ENCODE data around the gene RPRD1B.

RPRD1B gene

GRCh38 chr20:38033330-38034107 lies at the start of gene RPRD1B, which contains the start of gene TTI1:
Gene RPRD1B, plus strand, starts transcription at chr20:38033746. Its CDS starts 202 bp downstream, at chr20:38033948.
Gene TTI1, minus strand, starts transcription at chr20:38033456. Its CDS starts 19,640 bp downstream, at chr20:38013816.
- DNase-seq (ENCODE audit: low spot score), result peak; percentile 89

- DNase-seq (ENCODE audit: low spot score), result peak; percentile 46
These were observed 49.3 kb upstream of the RPRD1B start for GRCh38 chr20:37984018-37984785.

GRCh38 chr20:37986044-37986858 lies 47.3 kb upstream of the RPRD1B start:
- no peak for DNase-seq (ENCODE audit: low spot score)

GRCh38 chr20:37986873-37987601 lies 46.5 kb upstream of the RPRD1B start:
- no peak for DNase-seq (ENCODE audit: low spot score)

GRCh38 chr20:37987602-37988290 lies 45.8 kb upstream of the RPRD1B start:
- DNase-seq (ENCODE audit: low spot score), result no peak

- no peak for DNase-seq (ENCODE audit: low spot score)
These were observed 45.1 kb upstream of the RPRD1B start for GRCh38 chr20:37988306-37988954.

DNA sequence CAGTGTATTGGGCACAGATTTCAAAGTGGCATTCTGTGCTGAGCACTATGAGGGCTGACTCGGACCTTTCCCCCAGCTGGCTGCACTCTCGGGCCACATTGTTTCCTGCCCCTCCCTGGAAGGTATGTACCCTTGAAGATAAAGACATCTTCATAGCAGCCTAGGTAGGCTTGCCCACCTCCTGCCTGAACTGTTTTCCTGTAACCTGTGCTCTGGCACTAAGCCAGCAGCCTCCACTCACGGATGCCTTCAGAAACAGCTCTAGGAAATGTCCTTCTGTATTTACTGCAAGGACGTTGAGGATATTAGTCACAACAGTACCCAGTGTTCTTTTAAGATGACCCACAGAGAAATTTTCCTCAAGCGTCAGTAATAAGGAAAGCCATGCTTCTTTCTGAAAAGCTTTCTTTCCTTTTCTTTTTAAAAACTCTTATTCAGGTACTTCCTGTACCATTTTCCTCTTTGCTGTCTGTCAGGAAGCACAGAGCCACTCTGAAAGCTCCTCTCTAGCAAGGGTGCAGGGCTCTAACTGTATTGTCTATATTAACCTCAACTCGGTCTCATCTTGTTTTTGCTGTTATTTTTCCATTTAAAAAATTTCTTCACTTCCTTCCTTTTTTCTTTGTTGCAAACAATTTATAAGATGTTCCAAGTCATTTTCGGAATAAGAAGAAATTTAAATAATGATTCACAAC lies 43.8 kb upstream of the RPRD1B start:
- DNase-seq (ENCODE audit: low spot score), result no peak

DNA sequence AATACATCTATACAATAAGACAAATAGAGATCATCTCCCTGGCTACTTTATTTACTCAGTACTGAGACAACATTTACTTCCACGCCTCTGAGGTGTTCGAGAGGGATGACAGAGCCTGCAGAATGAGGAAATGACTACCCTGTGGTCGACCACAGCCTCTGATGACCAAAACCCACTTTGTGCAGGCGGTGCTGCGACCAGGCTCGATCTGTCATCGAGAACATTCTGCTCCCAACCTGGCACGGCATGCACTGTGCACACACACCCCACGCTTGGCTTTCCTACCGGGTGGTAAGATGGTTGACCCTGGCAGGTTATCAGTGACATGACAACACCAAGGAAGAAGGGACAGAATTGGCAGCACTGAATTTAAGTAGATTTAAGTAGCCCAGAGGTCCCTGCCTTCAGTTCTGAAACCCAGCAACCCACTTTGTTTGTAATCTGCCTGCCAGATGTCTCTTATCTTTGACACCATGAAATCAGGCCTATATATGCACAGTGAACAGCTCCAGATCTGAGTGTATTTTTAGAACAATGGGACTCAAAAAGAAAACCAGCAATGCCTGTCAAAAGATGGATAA lies 42.9 kb upstream of the RPRD1B start:
- no peak for DNase-seq (ENCODE audit: low spot score)

GRCh38 chr20:37991157-37991866 lies 42.2 kb upstream of the RPRD1B start:
- DNase-seq (ENCODE audit: low spot score), result no peak

- no peak for DNase-seq (ENCODE audit: low spot score)
These were observed 41.6 kb upstream of the RPRD1B start for GRCh38 chr20:37991908-37992307.

DNA sequence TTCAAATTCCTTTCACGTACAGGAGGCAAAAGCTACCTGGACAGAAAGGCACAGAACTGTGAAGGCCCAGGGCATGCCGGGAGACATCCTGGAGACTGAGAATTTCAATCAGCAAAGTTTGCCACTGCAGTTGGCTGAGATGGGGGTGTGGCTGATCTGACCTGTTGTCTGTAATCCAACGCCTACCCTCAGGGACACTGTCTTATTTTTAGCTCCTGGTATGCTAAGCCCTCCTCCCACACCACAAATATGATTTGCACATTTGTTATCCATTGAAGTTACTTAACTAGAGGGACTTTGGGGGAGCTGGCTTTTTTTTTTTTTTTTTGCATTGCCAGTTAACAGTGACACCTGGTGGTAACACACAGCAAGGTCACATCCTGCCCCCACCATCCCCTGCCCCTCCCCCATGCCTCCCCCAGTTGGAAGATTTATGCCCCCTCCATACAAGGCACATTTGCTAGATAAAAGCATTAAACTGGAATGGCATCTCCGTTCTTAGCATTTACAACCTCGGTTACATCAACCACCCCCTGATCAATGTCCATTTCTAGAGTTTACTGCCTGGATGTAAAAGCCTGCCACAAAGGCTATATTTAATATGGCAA lies 40.6 kb upstream of the RPRD1B start:
- DNase-seq (ENCODE audit: low spot score), result peak; percentile 49

- DNase-seq (ENCODE audit: low spot score), result no peak
These were observed 39.0 kb upstream of the RPRD1B start for GRCh38 chr20:37994512-37994911.

DNA sequence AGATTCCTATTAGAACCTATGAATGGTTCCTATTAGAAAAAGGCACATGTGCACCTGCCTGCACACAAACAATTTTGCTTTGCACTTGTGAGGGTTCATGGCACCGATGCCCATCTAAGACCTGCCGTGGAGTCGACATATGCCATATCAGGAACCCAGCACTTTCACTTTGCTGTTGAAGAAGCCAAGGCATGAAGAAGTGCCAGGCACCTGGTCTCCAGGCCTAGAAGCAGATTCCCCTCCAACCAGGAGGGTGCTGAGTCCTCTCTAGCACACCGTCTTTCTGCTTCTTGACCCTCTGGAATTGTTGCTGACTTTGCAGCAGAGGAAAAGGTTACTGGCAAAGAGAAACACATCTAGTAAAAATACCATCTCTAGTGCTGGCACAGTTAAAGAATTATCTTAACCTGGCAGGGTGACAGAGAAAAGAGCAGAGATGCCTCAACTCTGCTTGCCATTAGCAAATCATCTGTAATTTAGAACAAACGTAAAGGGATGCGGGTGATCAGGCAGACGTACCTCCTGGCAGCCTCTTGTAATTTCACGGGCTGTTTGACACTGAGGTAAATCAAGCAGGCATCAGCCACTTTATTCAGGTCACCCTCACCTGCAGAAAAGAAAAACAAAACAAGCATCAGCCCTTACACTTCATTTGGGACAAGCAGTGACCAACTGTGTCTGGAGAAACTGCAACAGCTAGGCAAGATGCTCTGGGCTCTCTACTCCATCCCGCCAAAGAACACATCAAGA lies 37.5 kb upstream of the RPRD1B start:
- no peak for DNase-seq (ENCODE audit: low spot score)

DNA sequence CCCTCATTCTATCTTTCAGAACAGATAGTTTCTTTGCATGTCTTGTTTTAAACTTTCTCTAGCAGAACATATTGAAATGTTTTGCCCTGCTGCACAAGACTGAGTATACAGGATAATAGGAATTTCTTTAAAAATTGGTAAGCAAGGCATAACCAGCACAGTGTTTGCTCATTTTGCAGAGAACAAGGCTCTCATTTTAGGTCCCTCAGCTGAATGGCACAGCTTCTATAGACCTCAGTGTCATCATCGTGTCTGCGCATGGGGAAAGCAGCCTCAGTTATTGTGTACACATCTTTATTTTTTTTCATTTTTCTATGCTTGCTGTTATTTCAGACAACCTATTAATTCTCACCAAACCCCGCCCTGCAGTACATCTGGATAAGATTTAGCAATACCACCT lies 36.0 kb upstream of the RPRD1B start:
- no peak for DNase-seq (ENCODE audit: low spot score)

DNA sequence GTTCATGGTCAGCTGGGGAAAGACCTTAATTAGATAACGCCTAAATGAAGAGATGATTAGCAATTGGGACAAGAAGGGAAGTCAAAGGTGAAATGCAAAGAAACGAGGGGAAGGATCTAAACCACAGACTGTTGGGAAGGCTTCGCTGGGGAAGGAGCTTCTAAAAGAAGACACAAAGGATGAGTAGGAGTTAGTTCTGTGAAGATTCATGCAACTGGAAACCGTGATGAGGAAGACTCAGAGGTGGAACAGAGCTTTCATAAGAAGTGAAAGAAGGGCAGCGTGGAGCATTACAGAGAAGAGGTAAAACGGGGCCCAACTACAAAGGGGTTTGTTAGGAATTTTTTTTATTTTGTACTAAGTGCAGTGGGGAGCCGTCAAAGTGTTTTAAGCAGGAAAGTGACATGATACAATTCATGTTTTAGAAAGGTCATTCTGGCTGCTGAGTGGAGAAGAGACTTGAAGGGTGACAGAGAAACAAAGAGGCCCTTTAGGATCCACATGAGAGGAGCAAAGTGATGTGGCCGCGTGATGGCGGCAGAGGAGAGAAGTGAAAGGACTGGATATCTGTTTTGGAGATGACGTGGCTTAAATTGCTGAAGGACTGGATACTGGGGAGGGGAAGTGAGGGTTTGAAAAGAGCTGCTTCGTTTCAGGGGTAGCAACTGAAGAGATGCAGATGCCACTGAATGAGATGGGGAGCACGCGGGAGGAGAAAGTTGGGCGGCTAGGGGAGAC lies 33.9 kb upstream of the RPRD1B start:
- DNase-seq (ENCODE audit: low spot score), result peak; percentile 68

GRCh38 chr20:38000293-38000692 lies 33.3 kb upstream of the RPRD1B start:
- no peak for DNase-seq (ENCODE audit: low spot score)
